Activated naive CD8-positive, alpha-beta T cell treated with anti-CD3 and anti-CD28 coated beads, Interleukin-2, amount 50 U/mL, for 24 hours (primary cell): ENCODE measurements around the gene AK5.
"Not testable (repeated sequence)": the region's sequence is repeated elsewhere in the genome, so short reads cannot be mapped to it uniquely, and the experiment has no call there.

Experiments used
- ATAC-seq: fragments of 150-1000 bp; cut with Tn5 transposase; one replicate; pipeline ENCODE4 v1.10.0; 2021
- DNase-seq: peaks from one replicate; pipeline ENCODE4 v3.0.0; 2021
- H3K27ac Mint-ChIP-seq: one replicate; pipeline ENCODE4 v1.8.0; 2021; ENCODE audit warnings: mild to moderate bottlenecking, mixed read lengths
- H3K27me3 Mint-ChIP-seq: one replicate; pipeline ENCODE4 v1.8.0; 2021; ENCODE audit warnings: mixed read lengths
- H3K36me3 Mint-ChIP-seq: one replicate; pipeline ENCODE4 v1.8.0; 2021; ENCODE audit warnings: low read depth, mixed read lengths
- H3K4me1 Mint-ChIP-seq: one replicate; pipeline ENCODE4 v1.8.0; 2021; ENCODE audit warnings: mixed read lengths
- H3K4me3 Mint-ChIP-seq: one replicate; pipeline ENCODE4 v1.8.0; 2021; ENCODE audit warnings: mild to moderate bottlenecking, moderate library complexity, mixed read lengths
- H3K9me3 Mint-ChIP-seq: one replicate; pipeline ENCODE4 v1.8.0; 2021; ENCODE audit warnings: mixed read lengths

Gene AK5

GRCh38 chr1:77484334-77484733 is 202.5 kb downstream of the AK5 start:
- DNase-seq, result no peak
- Mint-ChIP-seq H3K4me3 (no peak overlapping the region), H3K9me3 (no peaks in the 10 kb centered on the region), H3K27me3 (no peaks in the 10 kb centered on the region), H3K27ac (no peak overlapping the region), H3K36me3 (no peaks in the 10 kb centered on the region), H3K4me1 (peaks cover 2% of the 10 kb centered on the region)
- no peak for ATAC-seq

- no peaks in the 10 kb centered on the region for H3K27me3 Mint-ChIP-seq
- H3K9me3 Mint-ChIP-seq, result no peaks in the 10 kb centered on the region
- H3K4me3 Mint-ChIP-seq, result no peak overlapping the region
- peaks cover 2% of the 10 kb centered on the region for H3K4me1 Mint-ChIP-seq
- no peak overlapping the region for H3K27ac Mint-ChIP-seq
- H3K36me3 Mint-ChIP-seq, result no peaks in the 10 kb centered on the region
- ATAC-seq, result no peak
- no peak for DNase-seq
These were observed 203.1 kb downstream of the AK5 start for GRCh38 chr1:77484926-77485325.

GRCh38 chr1:77487631-77488030 is 205.8 kb downstream of the AK5 start:
- Mint-ChIP-seq H3K9me3 (no peaks in the 10 kb centered on the region), H3K27ac (no peak overlapping the region), H3K4me1 (peaks cover 2% of the 10 kb centered on the region), H3K36me3 (no peaks in the 10 kb centered on the region), H3K4me3 (no peak overlapping the region), H3K27me3 (no peaks in the 10 kb centered on the region)
- no peak for DNase-seq
- no peak for ATAC-seq

GRCh38 chr1:77489910-77490309 is 208.1 kb downstream of the AK5 start:
- Mint-ChIP-seq H3K27ac (no peak overlapping the region), H3K4me3 (no peak overlapping the region), H3K4me1 (no peaks in the 10 kb centered on the region), H3K27me3 (no peaks in the 10 kb centered on the region), H3K9me3 (no peaks in the 10 kb centered on the region), H3K36me3 (no peaks in the 10 kb centered on the region)
- DNase-seq, result no peak
- no peak for ATAC-seq

- Mint-ChIP-seq H3K36me3 (peaks cover 3% of the 10 kb centered on the region), H3K9me3 (peaks cover 8% of the 10 kb centered on the region), H3K4me1 (peaks cover 4% of the 10 kb centered on the region), H3K27me3 (no peaks in the 10 kb centered on the region), H3K4me3 (no peak overlapping the region), H3K27ac (no peak overlapping the region)
- ATAC-seq (no peak), DNase-seq (no peak)
These were observed 212.2 kb downstream of the AK5 start for GRCh38 chr1:77494026-77494425.

GRCh38 chr1:77498918-77499317 is 217.1 kb downstream of the AK5 start:
- no peak overlapping the region for H3K27ac Mint-ChIP-seq
- ATAC-seq, result no peak

GRCh38 chr1:77499466-77499865 is 217.6 kb downstream of the AK5 start:
- Mint-ChIP-seq H3K27ac (no peak overlapping the region), H3K36me3 (peaks cover 3% of the 10 kb centered on the region), H3K4me3 (no peak overlapping the region), H3K27me3 (no peaks in the 10 kb centered on the region), H3K9me3 (peaks cover 8% of the 10 kb centered on the region), H3K4me1 (peaks cover 4% of the 10 kb centered on the region)
- DNase-seq (no peak), ATAC-seq (no peak)

More at GRCh38 chr1:77498918-77499317, 217.1 kb downstream of the AK5 start:
- Mint-ChIP-seq H3K27me3 (no peaks in the 10 kb centered on the region), H3K36me3 (peaks cover 3% of the 10 kb centered on the region), H3K4me1 (peaks cover 4% of the 10 kb centered on the region), H3K9me3 (peaks cover 8% of the 10 kb centered on the region), H3K4me3 (no peak overlapping the region)
- no peak for DNase-seq

GRCh38 chr1:77504986-77505385 is 223.2 kb downstream of the AK5 start:
- DNase-seq (no peak), ATAC-seq (no peak)
- Mint-ChIP-seq H3K36me3 (no peaks in the 10 kb centered on the region), H3K9me3 (no peaks in the 10 kb centered on the region), H3K27me3 (no peaks in the 10 kb centered on the region), H3K4me3 (no peak overlapping the region), H3K27ac (no peak overlapping the region), H3K4me1 (peaks cover 6% of the 10 kb centered on the region)

- ATAC-seq, result no peak
- Mint-ChIP-seq H3K4me1 (peaks cover 6% of the 10 kb centered on the region), H3K4me3 (no peak overlapping the region), H3K27ac (no peak overlapping the region), H3K27me3 (no peaks in the 10 kb centered on the region), H3K9me3 (no peaks in the 10 kb centered on the region), H3K36me3 (no peaks in the 10 kb centered on the region)
- no peak for DNase-seq
These were observed 225.0 kb downstream of the AK5 start for GRCh38 chr1:77506771-77507170.

- H3K9me3 Mint-ChIP-seq, result no peaks in the 10 kb centered on the region
- peaks cover 6% of the 10 kb centered on the region for H3K4me1 Mint-ChIP-seq
- H3K27ac Mint-ChIP-seq, result no peak overlapping the region
- no peak overlapping the region for H3K4me3 Mint-ChIP-seq
- H3K27me3 Mint-ChIP-seq, result no peaks in the 10 kb centered on the region
- ATAC-seq, result no peak
- no peaks in the 10 kb centered on the region for H3K36me3 Mint-ChIP-seq
- DNase-seq, result no peak
These were observed 227.3 kb downstream of the AK5 start for GRCh38 chr1:77509051-77509492.

GRCh38 chr1:77509898-77510297 is 228.1 kb downstream of the AK5 start:
- Mint-ChIP-seq H3K27me3 (no peaks in the 10 kb centered on the region), H3K4me1 (peaks cover 5% of the 10 kb centered on the region), H3K27ac (no peak overlapping the region), H3K4me3 (no peak overlapping the region), H3K36me3 (no peaks in the 10 kb centered on the region), H3K9me3 (no peaks in the 10 kb centered on the region)
- DNase-seq, result no peak
- no peak for ATAC-seq

GRCh38 chr1:77511440-77511840 is 229.6 kb downstream of the AK5 start:
- Mint-ChIP-seq H3K4me1 (no peaks in the 10 kb centered on the region), H3K36me3 (no peaks in the 10 kb centered on the region), H3K9me3 (no peaks in the 10 kb centered on the region), H3K27ac (no peak overlapping the region), H3K4me3 (no peak overlapping the region), H3K27me3 (no peaks in the 10 kb centered on the region)
- DNase-seq, result no peak
- ATAC-seq, result no peak

GRCh38 chr1:77512650-77513049 is 230.8 kb downstream of the AK5 start:
- H3K9me3 Mint-ChIP-seq, ATAC-seq, H3K36me3 Mint-ChIP-seq, DNase-seq, H3K27ac Mint-ChIP-seq, H3K4me1 Mint-ChIP-seq, H3K4me3 Mint-ChIP-seq, H3K27me3 Mint-ChIP-seq: not testable (repeated sequence)

GRCh38 chr1:77513839-77514763 is 232.3 kb downstream of the AK5 start:
- no peaks in the 10 kb centered on the region for H3K27me3 Mint-ChIP-seq
- H3K9me3 Mint-ChIP-seq, result peaks cover 4% of the 10 kb centered on the region
- H3K27ac Mint-ChIP-seq, result no peak overlapping the region
- no peak overlapping the region for H3K4me3 Mint-ChIP-seq
- H3K36me3 Mint-ChIP-seq, result no peaks in the 10 kb centered on the region
- ATAC-seq (no peak), DNase-seq (no peak)
- H3K4me1 Mint-ChIP-seq, result no peaks in the 10 kb centered on the region

GRCh38 chr1:77514921-77515776 is 233.3 kb downstream of the AK5 start:
- ATAC-seq, result no peak
- Mint-ChIP-seq H3K36me3 (no peaks in the 10 kb centered on the region), H3K9me3 (peaks cover 4% of the 10 kb centered on the region), H3K4me3 (no peak overlapping the region), H3K27me3 (no peaks in the 10 kb centered on the region), H3K27ac (no peak overlapping the region), H3K4me1 (no peaks in the 10 kb centered on the region)
- no peak for DNase-seq
